ENCODE measurements around the gene ZNF580. TPM values are rescaled to one million over a fixed set of nuclear protein-coding genes. Genes with fewer than 3 reads are reported as not detected.

The ZNF580 gene
- total RNA-seq, 1 donor from 2014 or later = 38.3 TPM

DNA sequence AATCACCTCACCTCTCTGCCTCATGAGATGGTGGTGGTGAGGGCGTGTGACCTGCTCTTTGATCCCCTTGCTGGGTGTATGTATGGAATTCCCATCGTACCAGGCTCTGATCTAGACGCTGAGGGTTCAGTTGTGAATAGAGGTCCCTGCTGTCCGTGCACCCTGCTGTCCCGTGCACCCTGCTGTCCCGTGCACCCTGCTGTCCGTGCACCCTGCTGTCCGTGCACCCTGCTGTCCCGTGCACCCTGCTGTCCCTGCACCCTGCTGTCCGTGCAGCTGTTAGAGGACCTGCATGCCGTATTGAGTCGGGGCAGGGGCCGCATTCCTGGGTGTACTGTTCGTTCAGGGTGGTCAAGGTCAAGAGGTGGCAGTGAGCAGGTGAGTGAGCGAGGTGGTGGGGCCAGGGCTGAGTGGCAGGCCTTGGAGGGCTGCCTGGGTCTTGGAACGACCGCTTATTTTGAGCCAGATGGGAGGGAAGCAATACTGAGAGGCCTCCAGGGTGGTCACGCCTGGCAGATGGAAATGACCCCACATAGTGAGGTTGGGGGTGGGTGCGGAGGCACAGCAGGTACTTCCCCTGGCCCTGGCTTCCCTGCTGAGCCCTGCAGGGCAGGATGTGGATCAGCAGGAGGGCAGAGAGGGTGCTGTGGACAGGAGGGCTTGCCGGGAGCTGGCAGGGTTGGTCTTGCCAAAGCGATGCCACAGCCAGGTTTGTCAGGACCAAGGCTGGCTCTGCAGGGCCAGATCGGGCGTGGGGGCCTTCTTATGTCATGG lies 29.7 kb downstream of the ZNF580 start:
- Mint-ChIP-seq H3K4me3 (no peak overlapping the region), H3K36me3 (ENCODE audit: low read depth) (peaks cover 53% of the 10 kb centered on the region), H3K9me3 (no peaks in the 10 kb centered on the region), H3K27ac (peak overlapping the region; percentile 39), H3K4me1 (peaks cover 20% of the 10 kb centered on the region), H3K27me3 (no peaks in the 10 kb centered on the region)
- no peak for DNase-seq
- intact Hi-C loops (cut with micrococcal nuclease) = no loop called here

- intact Hi-C loops (cut with micrococcal nuclease) = no loop called here
- Mint-ChIP-seq H3K4me1 (peaks cover 25% of the 10 kb centered on the region), H3K4me3 (no peak overlapping the region), H3K36me3 (ENCODE audit: low read depth) (peaks cover 51% of the 10 kb centered on the region), H3K9me3 (no peaks in the 10 kb centered on the region), H3K27ac (peak overlapping the region; percentile 39), H3K27me3 (no peaks in the 10 kb centered on the region)
- no peak for DNase-seq
These were observed 30.2 kb downstream of the ZNF580 start for GRCh38 chr19:55671054-55671378.

GRCh38 chr19:55672418-55672817 lies 31.6 kb downstream of the ZNF580 start:
- H3K9me3 Mint-ChIP-seq = no peaks in the 10 kb centered on the region
- peaks cover 48% of the 10 kb centered on the region for H3K36me3 Mint-ChIP-seq (ENCODE audit: low read depth)
- intact Hi-C loops (cut with micrococcal nuclease) = no loop called here
- H3K27me3 Mint-ChIP-seq = no peaks in the 10 kb centered on the region
- no peak overlapping the region for H3K4me3 Mint-ChIP-seq
- no peak for DNase-seq
- peaks cover 37% of the 10 kb centered on the region for H3K4me1 Mint-ChIP-seq
- no peak overlapping the region for H3K27ac Mint-ChIP-seq

DNA sequence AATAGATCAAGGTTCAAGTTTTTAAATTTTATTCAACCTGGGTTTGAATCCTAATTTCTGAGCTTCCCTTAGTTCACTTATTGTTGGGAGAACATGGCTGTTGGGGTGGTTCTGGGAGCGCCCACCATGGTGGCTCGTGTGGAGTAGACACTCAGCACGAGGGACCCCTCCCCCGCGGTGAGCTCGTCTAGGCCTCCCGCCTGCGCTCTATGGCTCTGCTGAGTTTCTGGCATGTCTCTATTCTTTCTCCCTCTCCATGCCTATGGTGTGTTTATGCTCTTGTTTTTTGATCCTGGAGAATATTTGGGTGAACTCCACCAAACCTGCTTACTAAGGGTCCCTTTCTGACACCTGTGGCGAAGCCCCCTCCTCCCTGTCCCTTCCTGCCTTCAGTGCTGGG lies 32.7 kb downstream of the ZNF580 start:
- Mint-ChIP-seq H3K4me3 (no peak overlapping the region), H3K36me3 (ENCODE audit: low read depth) (peaks cover 49% of the 10 kb centered on the region), H3K9me3 (no peaks in the 10 kb centered on the region), H3K27ac (no peak overlapping the region), H3K4me1 (peaks cover 44% of the 10 kb centered on the region), H3K27me3 (no peaks in the 10 kb centered on the region)
- no peak for DNase-seq
- intact Hi-C loops (cut with micrococcal nuclease) = no loop called here

- peaks cover 52% of the 10 kb centered on the region for H3K36me3 Mint-ChIP-seq (ENCODE audit: low read depth)
These were observed 33.1 kb downstream of the ZNF580 start for GRCh38 chr19:55673889-55674288.

GRCh38 chr19:55674459-55674840 lies 33.6 kb downstream of the ZNF580 start:
- intact Hi-C loops (cut with micrococcal nuclease) = loop anchor here (2.0 kb wide), 1 partner anchor 40 kb away; no protein-coding TSS in a partner anchor
- Mint-ChIP-seq H3K4me3 (peak overlapping the region; percentile 95), H3K4me1 (peaks cover 46% of the 10 kb centered on the region), H3K27ac (peak overlapping the region; percentile 62), H3K36me3 (ENCODE audit: low read depth) (peaks cover 52% of the 10 kb centered on the region), H3K27me3 (no peaks in the 10 kb centered on the region), H3K9me3 (no peaks in the 10 kb centered on the region)
- peak; percentile 61 for DNase-seq

More at GRCh38 chr19:55673889-55674288, 33.1 kb downstream of the ZNF580 start:
- Mint-ChIP-seq H3K4me3 (no peak overlapping the region), H3K4me1 (peaks cover 45% of the 10 kb centered on the region), H3K9me3 (no peaks in the 10 kb centered on the region), H3K27ac (no peak overlapping the region), H3K27me3 (no peaks in the 10 kb centered on the region)
- no peak for DNase-seq
- intact Hi-C loops (cut with micrococcal nuclease) = loop anchor here (2.0 kb wide), 1 partner anchor 39 kb away; no protein-coding TSS in a partner anchor

- no peaks in the 10 kb centered on the region for H3K9me3 Mint-ChIP-seq
- H3K27ac Mint-ChIP-seq = peak within 1 kb of the TSS; percentile 90
- H3K27me3 Mint-ChIP-seq = no peaks in the 10 kb centered on the region
- peaks cover 52% of the 10 kb centered on the region for H3K36me3 Mint-ChIP-seq (ENCODE audit: low read depth)
- H3K4me3 Mint-ChIP-seq = peak within 1 kb of the TSS; percentile 95
- DNase-seq = peak; percentile 99
- peaks cover 52% of the 10 kb centered on the region for H3K4me1 Mint-ChIP-seq
- intact Hi-C loops (cut with micrococcal nuclease) = loop anchor here (1.0 to 2.0 kb wide), 4 partner anchors 21 to 466 kb away; partner anchors contain the start of genes ZNF444 and ZNF581
These were observed 34.2 kb downstream of the ZNF580 start, which contains the start of gene EPN1 for GRCh38 chr19:55674841-55675660. Gene EPN1, plus strand, starts transcription at chr19:55675226. Its CDS starts 3,402 bp downstream, at chr19:55678628.

- no peak for DNase-seq
- Mint-ChIP-seq H3K27ac (peak overlapping the region; percentile 90), H3K4me3 (peak overlapping the region; percentile 95), H3K27me3 (no peaks in the 10 kb centered on the region), H3K4me1 (peaks cover 51% of the 10 kb centered on the region), H3K36me3 (ENCODE audit: low read depth) (peaks cover 47% of the 10 kb centered on the region), H3K9me3 (no peaks in the 10 kb centered on the region)
- intact Hi-C loops (cut with micrococcal nuclease) = loop anchor here (1.0 to 2.0 kb wide), 4 partner anchors 22 to 465 kb away; partner anchors contain the start of genes ZNF444 and ZNF581
These were observed 35.0 kb downstream of the ZNF580 start for GRCh38 chr19:55675661-55676354.

- Mint-ChIP-seq H3K4me1 (peaks cover 46% of the 10 kb centered on the region), H3K36me3 (ENCODE audit: low read depth) (peaks cover 42% of the 10 kb centered on the region), H3K27ac (peak overlapping the region; percentile 45), H3K27me3 (no peaks in the 10 kb centered on the region), H3K4me3 (peak overlapping the region; percentile 95), H3K9me3 (no peaks in the 10 kb centered on the region)
- DNase-seq = no peak
- intact Hi-C loops (cut with micrococcal nuclease) = no loop called here
These were observed 35.6 kb downstream of the ZNF580 start for GRCh38 chr19:55676383-55676782.

DNA sequence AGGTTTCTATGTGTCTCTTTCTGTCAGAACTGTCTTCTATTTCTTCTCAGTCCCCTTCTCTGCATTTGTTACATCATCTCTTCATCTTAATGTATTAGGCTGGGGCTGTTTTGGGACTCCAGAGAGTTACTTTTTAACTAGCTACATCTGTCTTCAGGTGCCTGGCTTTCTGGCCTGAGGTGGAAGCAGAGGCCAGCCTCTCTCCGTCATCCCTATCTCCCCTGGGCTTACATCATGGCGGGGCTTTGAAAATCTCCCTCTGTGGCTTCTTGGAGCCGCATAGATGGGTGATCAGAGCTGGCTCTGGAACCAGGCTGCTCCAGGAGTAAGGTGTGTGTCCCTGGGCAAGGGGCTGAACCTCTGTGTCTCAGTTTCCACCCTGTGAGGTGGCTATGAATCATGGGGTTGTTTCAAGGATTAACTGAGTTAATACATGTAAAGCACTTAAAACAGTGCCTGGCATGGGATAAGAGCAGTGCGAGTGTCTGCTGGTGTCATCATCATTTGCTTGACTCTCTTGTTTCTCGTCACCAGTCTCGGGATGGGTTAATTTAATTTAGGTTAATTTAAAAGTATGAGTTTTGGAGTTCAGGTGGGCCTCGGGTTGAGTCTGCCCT lies 36.2 kb downstream of the ZNF580 start:
- Mint-ChIP-seq H3K4me3 (peak overlapping the region; percentile 95), H3K36me3 (ENCODE audit: low read depth) (peaks cover 39% of the 10 kb centered on the region), H3K27ac (peak overlapping the region; percentile 45), H3K4me1 (peaks cover 44% of the 10 kb centered on the region), H3K27me3 (no peaks in the 10 kb centered on the region), H3K9me3 (no peaks in the 10 kb centered on the region)
- intact Hi-C loops (cut with micrococcal nuclease) = no loop called here
- no peak for DNase-seq

GRCh38 chr19:55677572-55678028 lies 36.8 kb downstream of the ZNF580 start:
- Mint-ChIP-seq H3K27me3 (no peaks in the 10 kb centered on the region), H3K4me1 (peaks cover 42% of the 10 kb centered on the region), H3K36me3 (ENCODE audit: low read depth) (peaks cover 34% of the 10 kb centered on the region), H3K27ac (peak overlapping the region; percentile 1), H3K9me3 (no peaks in the 10 kb centered on the region), H3K4me3 (peak overlapping the region; percentile 20)
- DNase-seq = no peak
- intact Hi-C loops (cut with micrococcal nuclease) = no loop called here

GRCh38 chr19:55678121-55678671 lies 37.4 kb downstream of the ZNF580 start:
- intact Hi-C loops (cut with micrococcal nuclease) = no loop called here
- H3K27ac Mint-ChIP-seq = peak overlapping the region; percentile 1
- H3K9me3 Mint-ChIP-seq = no peaks in the 10 kb centered on the region
- H3K4me1 Mint-ChIP-seq = peaks cover 42% of the 10 kb centered on the region
- peaks cover 34% of the 10 kb centered on the region for H3K36me3 Mint-ChIP-seq (ENCODE audit: low read depth)
- DNase-seq = no peak
- H3K27me3 Mint-ChIP-seq = no peaks in the 10 kb centered on the region
- no peak overlapping the region for H3K4me3 Mint-ChIP-seq

Data from activated CD4-positive, alpha-beta T cell treated with anti-CD3 and anti-CD28 coated beads, Interleukin-2, amount 10 ng/mL, durations not matched to agents 24 days and 14 days (primary cell).